ENCODE results near the gene CASKIN2. TPM values are rescaled to one million over a fixed set of nuclear protein-coding genes. Genes with fewer than 3 reads are reported as not detected.

The CASKIN2 gene
- total RNA-seq, 1 experiment from 2014 or later, result 37.0 TPM

DNA sequence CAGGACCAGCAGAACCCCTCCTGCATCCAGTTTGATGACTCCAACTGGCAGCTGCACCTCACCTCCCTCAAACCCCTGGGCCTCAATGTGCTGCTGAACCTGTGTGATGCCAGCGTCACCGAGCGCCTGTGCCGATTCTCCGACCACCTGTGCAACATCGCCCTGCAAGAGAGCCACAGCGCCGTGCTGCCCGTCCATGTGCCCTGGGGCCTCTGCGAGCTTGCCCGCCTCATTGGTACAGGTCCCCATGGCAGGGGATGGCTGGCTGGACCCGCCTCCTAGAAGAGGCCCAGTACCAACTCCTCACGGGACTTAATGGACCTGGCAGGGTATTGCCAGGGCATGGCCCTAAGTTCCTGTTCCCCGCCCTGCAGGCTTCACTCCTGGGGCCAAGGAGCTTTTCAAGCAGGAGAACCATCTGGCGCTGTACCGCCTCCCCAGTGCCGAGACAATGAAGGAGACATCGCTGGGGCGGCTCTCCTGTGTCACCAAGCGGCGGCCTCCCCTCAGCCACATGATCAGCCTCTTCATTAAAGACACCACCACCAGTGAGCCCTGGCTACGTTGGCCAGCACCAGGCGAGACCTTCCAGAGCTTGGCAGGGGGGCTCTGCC, 22.7 kb downstream of the CASKIN2 start:
- H2BK120ac ChIP-seq (ENCODE audit: low read depth, low read length, poor library complexity, severe bottlenecking), result no peak overlapping the region
- H3K23me2 ChIP-seq (ENCODE audit: insufficient read length, low read depth, low read length, poor library complexity, severe bottlenecking), result no peaks in the 10 kb centered on the region
- H3K4me3 Mint-ChIP-seq, result no peak overlapping the region
- H3K79me2 ChIP-seq (ENCODE audit: insufficient read depth, low read length), result no peaks in the 10 kb centered on the region
- H4K20me1 ChIP-seq (ENCODE audit: control insufficient read depth, insufficient read depth, insufficient read length), result no peaks in the 10 kb centered on the region
- H3K27me3 Mint-ChIP-seq (ENCODE audit: low read depth), result no peaks in the 10 kb centered on the region
- H3K23ac ChIP-seq (ENCODE audit: insufficient read length, low read depth, low read length), result no peak overlapping the region
- no peaks in the 10 kb centered on the region for H3K4me1 ChIP-seq (ENCODE audit: insufficient read depth, low read length)
- no peaks in the 10 kb centered on the region for H3K4me1 Mint-ChIP-seq
- H3K27ac ChIP-seq (ENCODE audit: insufficient read length, low read depth, low read length), result no peak overlapping the region
- no peak overlapping the region for H2AFZ ChIP-seq (ENCODE audit: low read length)
- H3K56ac ChIP-seq (ENCODE audit: insufficient read length, low read depth, low read length), result no peak overlapping the region
- no CpG with 5 or more reads among the region's 23 CpGs for WGBS (ENCODE audit: extremely low coverage, insufficient read length, low lambda C conversion rate)
- no peaks in the 10 kb centered on the region for H3K27me3 ChIP-seq (ENCODE audit: insufficient read depth, low read length)
- no peak overlapping the region; a peak in 1 of 7 replicates for H3K27ac Mint-ChIP-seq
- no peak overlapping the region for H3K9ac ChIP-seq (ENCODE audit: extremely low read depth, insufficient read length, low read length)
- no peaks in the 10 kb centered on the region for H3K9me3 ChIP-seq (ENCODE audit: control insufficient read depth, low read depth, low read length)
- H4K8ac ChIP-seq (replicated peaks; ENCODE audit: insufficient read length, low read depth, low read length), result no peak overlapping the region
- no peak overlapping the region for H3T11ph ChIP-seq (ENCODE audit: low read length)
- no peak overlapping the region for H3K14ac ChIP-seq (ENCODE audit: insufficient read depth, low read length)
- no peak overlapping the region for H2BK20ac ChIP-seq (ENCODE audit: low read depth, low read length, poor library complexity, severe bottlenecking)
- H3K18ac ChIP-seq (ENCODE audit: insufficient read length, low read depth, low read length), result no peak overlapping the region
- H2BK15ac ChIP-seq (ENCODE audit: low read depth, low read length), result no peak overlapping the region
- H4K91ac ChIP-seq (ENCODE audit: insufficient read length, low read depth, low read length), result no peak overlapping the region
- no peaks in the 10 kb centered on the region for H3K9me3 Mint-ChIP-seq
- H3K4me2 ChIP-seq (ENCODE audit: insufficient read depth, insufficient read length, low read length), result no peak overlapping the region
- no peak overlapping the region for H4K5ac ChIP-seq (ENCODE audit: insufficient read length, low read depth, low read length)
- H3K79me1 ChIP-seq (ENCODE audit: insufficient read depth, low read depth, low read length, poor library complexity, severe bottlenecking), result no peaks in the 10 kb centered on the region
- H2BK5ac ChIP-seq (ENCODE audit: insufficient read length, low read length), result no peak overlapping the region
- H3K36me3 Mint-ChIP-seq (ENCODE audit: insufficient read depth in 1 of 3, low read depth in 3 of 3), result peaks cover 0 to 39% (median 25%) of the 10 kb centered on the region in 3 experiments; a peak in 5 of 7 replicates
- DNase-seq, result no peak
- no peak overlapping the region for H2BK12ac ChIP-seq (ENCODE audit: insufficient read length, low read depth, low read length)
- TF ChIP-seq, protein P1, sequence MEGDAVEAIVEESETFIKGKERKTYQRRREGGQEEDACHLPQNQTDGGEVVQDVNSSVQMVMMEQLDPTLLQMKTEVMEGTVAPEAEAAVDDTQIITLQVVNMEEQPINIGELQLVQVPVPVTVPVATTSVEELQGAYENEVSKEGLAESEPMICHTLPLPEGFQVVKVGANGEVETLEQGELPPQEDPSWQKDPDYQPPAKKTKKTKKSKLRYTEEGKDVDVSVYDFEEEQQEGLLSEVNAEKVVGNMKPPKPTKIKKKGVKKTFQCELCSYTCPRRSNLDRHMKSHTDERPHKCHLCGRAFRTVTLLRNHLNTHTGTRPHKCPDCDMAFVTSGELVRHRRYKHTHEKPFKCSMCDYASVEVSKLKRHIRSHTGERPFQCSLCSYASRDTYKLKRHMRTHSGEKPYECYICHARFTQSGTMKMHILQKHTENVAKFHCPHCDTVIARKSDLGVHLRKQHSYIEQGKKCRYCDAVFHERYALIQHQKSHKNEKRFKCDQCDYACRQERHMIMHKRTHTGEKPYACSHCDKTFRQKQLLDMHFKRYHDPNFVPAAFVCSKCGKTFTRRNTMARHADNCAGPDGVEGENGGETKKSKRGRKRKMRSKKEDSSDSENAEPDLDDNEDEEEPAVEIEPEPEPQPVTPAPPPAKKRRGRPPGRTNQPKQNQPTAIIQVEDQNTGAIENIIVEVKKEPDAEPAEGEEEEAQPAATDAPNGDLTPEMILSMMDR (conservative IDR thresholded peaks at IDR 0.05), result no peak
- H2AK5ac ChIP-seq (ENCODE audit: insufficient read length, low read length), result no peak overlapping the region
- H3K4ac ChIP-seq (ENCODE audit: low read depth, low read length), result no peak overlapping the region
